Esophagus muscularis mucosa (tissue), 4 donors: ENCODE measurements around the gene KRTAP13-1. TPM values are rescaled to one million over a fixed set of nuclear protein-coding genes. Genes with fewer than 3 reads are reported as not detected.

Source experiments
- DNase-seq: peaks from one replicate; pipeline ENCODE4 v3.0.0-alpha.2; 2017; ENCODE audit errors: extremely low spot score
- H3K27ac ChIP-seq, 4 donors: fragments of 200-600 bp; sonication (generic); replicated peaks in 1 of 4; 1 replicate in 3 of 4; 2 replicates in 1 of 4; pipeline ENCODE4 v1.5.1; 2016 to 2019; ENCODE audit warnings: mild to moderate bottlenecking in 1 of 4
- H3K27me3 ChIP-seq, 4 donors: fragments of 200-600 bp; sonication (generic); one replicate each; pipeline versions ENCODE4 v1.5.1 to v1.6.0; 2016 to 2019
- H3K36me3 ChIP-seq, 4 donors: fragments of 200-600 bp; sonication (generic); one replicate each; pipeline ENCODE4 v1.5.1; 2016 to 2019
- H3K4me1 ChIP-seq, 4 donors: fragments of 200-600 bp; sonication (generic); one replicate each; pipeline ENCODE4 v1.5.1; 2016 to 2019
- H3K4me3 ChIP-seq, 4 donors: fragments of 200-600 bp; sonication (generic); 1 replicate in 2 of 4; 2 replicates in 2 of 4; pipeline ENCODE4 v1.5.1; 2016 to 2019; ENCODE audit warnings: mild to moderate bottlenecking in 4 of 4, moderate library complexity in 1 of 4
- H3K9me3 ChIP-seq, 4 donors: fragments of 200-600 bp; sonication (generic); 1 replicate in 3 of 4; 2 replicates in 1 of 4; pipeline ENCODE4 v1.5.1; 2016 to 2019
- CTCF ChIP-seq, 3 experiments: fragments of 200-600 bp in 2 of 3; fragments of 450-650 bp in 1 of 3; sonication (generic) in 2 of 3; IDR thresholded peaks; one replicate each; pipeline ENCODE4 v1.5.1; 2017 to 2019; ENCODE audit warnings: antibody characterized with exemption in 3 of 3, mild to moderate bottlenecking in 2 of 3, moderate library complexity in 1 of 3
- EP300 ChIP-seq: sonication (generic); formaldehyde crosslinking; IDR thresholded peaks from one replicate; pipeline ENCODE4 v1.6.1; 2017; ENCODE audit warnings: antibody characterized with exemption
- POLR2A ChIP-seq: fragments of 450-650 bp; IDR thresholded peaks from one replicate; pipeline ENCODE4 v1.6.1; 2017; ENCODE audit warnings: antibody characterized with exemption, moderate library complexity, mild to moderate bottlenecking, low read depth
- POLR2AphosphoS5 ChIP-seq, 2 donors: sonication (generic); formaldehyde crosslinking; IDR thresholded peaks; one replicate each; pipeline ENCODE4 v1.6.1; 2017; ENCODE audit warnings: antibody characterized with exemption in 2 of 2
- WGBS: methylation state at CpG from one replicate; pipeline ENCODE4 v1.1.5; 2018; 5-methylcytosine and 5-hydroxymethylcytosine counted together
- intact Hi-C: fragments of 100-400 bp; cut with DNase I; formaldehyde crosslinking; loops from one replicate; pipeline ENCODE4 v1.15.1; 2023
- small RNA-seq, 3 donors: library from RNA; depleted of rRNA; stranded (forward); fragments of <200 nt; gene quantifications; one replicate each; pipeline ENCODE3, GENCODE V24; 2016
- total RNA-seq, 4 donors: library from RNA; depleted of rRNA; stranded (reverse); fragments of >200 nt; gene quantifications; one replicate each; pipeline versions ENCODE4 v1.1.0 to v1.2.1, GENCODE V29; 2016

The KRTAP13-1 gene
- total RNA-seq, 4 donors from 2014 or later, result not detected

- intact Hi-C loops, result no loop called here
- WGBS, result 40% methylated on average over 1 of the region's 1 CpG
- Histone ChIP-seq H3K27me3 (no peaks in the 10 kb centered on the region), H3K27ac (no peak overlapping the region), H3K9me3 (no peaks in the 10 kb centered on the region), H3K36me3 (no peaks in the 10 kb centered on the region), H3K4me1 (no peaks in the 10 kb centered on the region), H3K4me3 (no peak overlapping the region)
- DNase-seq, result no peak
- TF ChIP-seq EP300 (no peak), POLR2A (no peak), CTCF (IDR thresholded peaks at IDR 0.05) (no peak), POLR2AphosphoS5 (IDR thresholded peaks at IDR 0.05) (no peak)
Measured at GRCh38 chr21:30444204-30444603, 48.4 kb downstream of the KRTAP13-1 start.

Small RNA genes lying within 50 kb of the gene (small RNA-seq; reads per million reads assigned to genes)
- gene KRTAP23-1 (0 reads per million in 3 donors), gene MIR4327 (0 reads per million in 3 donors)

Other genes starting within 250 kb of the KRTAP13-1 start
- not detected for gene CLDN17, start 229.2 kb upstream of the KRTAP13-1 start, total RNA-seq
- not detected for gene CLDN8, start 179.9 kb upstream of the KRTAP13-1 start, total RNA-seq
- not detected for gene KRTAP24-1, start 113.1 kb upstream of the KRTAP13-1 start, total RNA-seq
- not detected for gene KRTAP25-1, start 106.5 kb upstream of the KRTAP13-1 start, total RNA-seq
- not detected for gene KRTAP26-1, start 75.7 kb upstream of the KRTAP13-1 start, total RNA-seq
- not detected for gene KRTAP27-1, start 58.3 kb upstream of the KRTAP13-1 start, total RNA-seq
- not detected for gene KRTAP23-1, start 47.4 kb upstream of the KRTAP13-1 start, total RNA-seq
- gene KRTAP13-2, start 23.8 kb upstream of the KRTAP13-1 start, total RNA-seq, result not detected
- not detected for gene KRTAP13-3, start 29.9 kb downstream of the KRTAP13-1 start, total RNA-seq
- gene KRTAP13-4, start 34.2 kb downstream of the KRTAP13-1 start, total RNA-seq, result not detected
- not detected for gene KRTAP15-1, start 44.2 kb downstream of the KRTAP13-1 start, total RNA-seq
- gene KRTAP19-1, start 84.3 kb downstream of the KRTAP13-1 start, total RNA-seq, result not detected
- gene KRTAP19-2, start 91.4 kb downstream of the KRTAP13-1 start, total RNA-seq, result not detected
- not detected for gene KRTAP19-3, start 96.0 kb downstream of the KRTAP13-1 start, total RNA-seq
- gene KRTAP19-4, start 101.1 kb downstream of the KRTAP13-1 start, total RNA-seq, result not detected
- not detected for gene KRTAP19-5, start 106.1 kb downstream of the KRTAP13-1 start, total RNA-seq
- not detected for gene KRTAP19-6, start 145.8 kb downstream of the KRTAP13-1 start, total RNA-seq
- gene KRTAP19-7, start 165.3 kb downstream of the KRTAP13-1 start, total RNA-seq, result not detected
- not detected for gene KRTAP22-2, start 194.4 kb downstream of the KRTAP13-1 start, total RNA-seq
- gene KRTAP6-3, start 196.4 kb downstream of the KRTAP13-1 start, total RNA-seq, result not detected
- not detected for gene KRTAP6-2, start 202.9 kb downstream of the KRTAP13-1 start, total RNA-seq
- gene KRTAP22-1, start 205.1 kb downstream of the KRTAP13-1 start, total RNA-seq, result not detected
- gene KRTAP6-1, start 217.9 kb downstream of the KRTAP13-1 start, total RNA-seq, result not detected
- not detected for gene KRTAP20-1, start 220.4 kb downstream of the KRTAP13-1 start, total RNA-seq
- not detected for gene KRTAP20-4, start 224.6 kb downstream of the KRTAP13-1 start, total RNA-seq
- gene KRTAP20-2, start 239.2 kb downstream of the KRTAP13-1 start, total RNA-seq, result not detected
- not detected for gene KRTAP20-3, start 246.8 kb downstream of the KRTAP13-1 start, total RNA-seq